Measurements from ENCODE around the gene P2RY6.

DNA sequence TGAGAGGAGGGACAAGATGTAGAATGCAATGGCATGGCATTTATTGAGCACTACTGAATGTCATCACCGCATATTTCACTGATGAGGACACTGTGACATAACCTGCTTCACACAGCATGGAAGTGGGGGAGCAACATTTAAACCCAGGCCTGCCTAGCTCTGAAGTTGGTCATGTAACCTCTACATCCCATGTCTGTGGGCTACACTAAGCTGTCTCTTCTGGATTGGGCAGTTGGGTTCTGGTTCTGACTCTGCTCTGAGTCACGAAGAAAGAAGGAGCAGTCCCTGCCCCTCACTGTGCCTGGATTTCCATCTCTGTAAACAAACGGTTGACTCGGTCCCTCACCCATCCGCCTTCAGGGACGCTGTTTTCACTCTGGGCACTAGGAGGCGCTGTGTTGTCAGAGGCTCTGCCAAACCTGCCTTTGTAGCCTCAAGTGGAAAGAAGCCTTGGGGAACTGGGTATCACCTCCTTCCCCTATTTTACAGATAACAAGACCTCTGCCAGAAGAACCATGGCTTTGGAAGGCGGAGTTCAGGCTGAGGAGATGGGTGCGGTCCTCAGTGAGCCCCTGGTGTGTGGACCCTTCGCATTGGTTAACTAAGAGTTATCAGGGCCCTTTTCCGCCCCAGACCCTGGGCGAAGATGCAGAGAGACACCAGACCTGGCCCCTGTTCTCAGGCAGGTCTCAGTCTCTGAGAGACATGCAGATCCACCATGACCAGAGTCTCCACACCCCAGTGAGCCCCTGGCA, 23.3 kb downstream of the P2RY6 start:
- TF ChIP-seq, protein P1, sequence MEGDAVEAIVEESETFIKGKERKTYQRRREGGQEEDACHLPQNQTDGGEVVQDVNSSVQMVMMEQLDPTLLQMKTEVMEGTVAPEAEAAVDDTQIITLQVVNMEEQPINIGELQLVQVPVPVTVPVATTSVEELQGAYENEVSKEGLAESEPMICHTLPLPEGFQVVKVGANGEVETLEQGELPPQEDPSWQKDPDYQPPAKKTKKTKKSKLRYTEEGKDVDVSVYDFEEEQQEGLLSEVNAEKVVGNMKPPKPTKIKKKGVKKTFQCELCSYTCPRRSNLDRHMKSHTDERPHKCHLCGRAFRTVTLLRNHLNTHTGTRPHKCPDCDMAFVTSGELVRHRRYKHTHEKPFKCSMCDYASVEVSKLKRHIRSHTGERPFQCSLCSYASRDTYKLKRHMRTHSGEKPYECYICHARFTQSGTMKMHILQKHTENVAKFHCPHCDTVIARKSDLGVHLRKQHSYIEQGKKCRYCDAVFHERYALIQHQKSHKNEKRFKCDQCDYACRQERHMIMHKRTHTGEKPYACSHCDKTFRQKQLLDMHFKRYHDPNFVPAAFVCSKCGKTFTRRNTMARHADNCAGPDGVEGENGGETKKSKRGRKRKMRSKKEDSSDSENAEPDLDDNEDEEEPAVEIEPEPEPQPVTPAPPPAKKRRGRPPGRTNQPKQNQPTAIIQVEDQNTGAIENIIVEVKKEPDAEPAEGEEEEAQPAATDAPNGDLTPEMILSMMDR (IDR thresholded peaks at IDR 0.05), result peak; percentile 58 to 82
- no peak for TF ChIP-seq POLR2A (IDR thresholded peaks at IDR 0.05)
- no peak for TF ChIP-seq EP300 (IDR thresholded peaks at IDR 0.05)
- TF ChIP-seq POLR2AphosphoS5 (IDR thresholded peaks at IDR 0.05), result no peak

Measured in suprapubic skin (tissue), 4 donors.